ENCODE results near the gene RANBP9.
A peak's percentile ranks its signal among the peaks of the same experiment; 100 is the strongest.

RANBP9 gene

DNA sequence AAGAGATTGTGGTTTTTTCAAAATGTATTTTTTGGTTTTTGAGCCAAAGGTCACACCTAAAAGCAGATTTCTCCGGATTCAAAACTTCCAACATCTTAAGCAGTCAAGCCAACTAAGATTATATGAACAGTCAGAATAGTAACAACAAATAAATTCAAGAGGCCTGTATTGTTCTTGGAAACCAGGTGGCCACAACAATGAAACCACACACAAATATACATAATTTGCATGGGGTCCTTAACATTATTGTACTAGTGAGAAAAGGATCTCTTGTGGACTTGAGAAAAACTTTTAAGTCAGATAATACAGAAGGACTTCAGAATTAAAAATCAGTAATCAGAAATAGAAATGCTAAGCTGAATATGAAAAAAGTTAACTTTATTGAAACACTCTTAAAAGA, 55.9 kb downstream of the RANBP9 start:
- DNase-seq (ENCODE audit: low read depth in 3 of 3, low spot score in 1 of 3) = no peak

DNA sequence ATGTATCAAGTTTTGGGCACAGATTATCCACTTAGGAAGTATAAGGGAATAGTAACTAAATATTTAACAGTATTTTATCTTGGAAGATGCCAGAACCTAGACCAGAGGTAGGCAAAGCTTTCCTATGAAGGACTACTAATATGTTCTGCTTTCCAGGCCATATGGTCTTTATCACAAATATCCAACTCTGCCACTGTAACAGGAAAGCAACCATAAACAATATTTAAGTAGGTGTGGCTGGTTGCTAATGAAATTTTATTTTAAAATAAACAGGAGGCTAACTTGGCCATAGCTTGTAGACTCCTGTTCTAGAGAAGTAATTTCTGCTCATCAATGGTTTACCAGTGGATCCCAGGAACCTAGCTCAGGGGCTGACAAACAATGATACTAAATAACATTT, 57.1 kb downstream of the RANBP9 start:
- no peak for DNase-seq (ENCODE audit: low read depth in 3 of 3, low spot score in 1 of 3)

DNA sequence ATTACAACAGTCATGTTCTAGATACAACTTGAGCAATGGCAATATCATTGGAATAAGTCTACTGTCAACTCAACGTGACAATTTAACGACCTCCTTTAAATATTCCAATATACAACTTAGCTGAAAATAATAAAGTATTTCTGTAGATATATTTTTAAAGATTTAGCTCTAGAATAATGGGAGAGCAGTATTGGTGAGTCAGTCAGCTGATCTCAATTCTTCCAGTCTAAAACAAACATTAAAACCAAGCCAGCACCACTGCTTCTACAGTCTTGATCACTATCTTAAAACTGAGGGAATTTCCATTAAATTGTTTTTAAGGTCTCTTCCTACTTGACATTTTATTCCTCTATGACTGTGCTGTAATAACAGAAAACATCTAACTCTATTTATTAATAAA, 58.3 kb downstream of the RANBP9 start:
- no peak for DNase-seq (ENCODE audit: low read depth in 3 of 3, low spot score in 1 of 3)

DNA sequence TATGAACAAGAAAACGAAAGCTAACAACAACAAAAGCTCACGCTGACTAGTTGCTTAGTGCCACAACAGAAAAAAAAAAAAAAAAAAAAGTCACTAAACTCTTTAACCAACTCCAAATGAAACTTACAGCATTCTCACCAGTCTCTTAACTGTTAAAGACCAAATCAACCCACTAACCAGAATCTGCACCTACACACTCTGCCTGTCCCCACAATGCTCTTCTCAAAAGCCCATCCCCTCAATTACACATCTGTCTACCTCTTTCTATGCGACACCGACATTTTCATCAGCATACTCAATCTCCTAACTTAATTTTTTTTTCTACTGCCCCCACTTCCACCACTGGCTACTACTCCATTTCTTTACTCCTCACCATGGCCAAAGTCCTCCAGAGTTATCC, 62.2 kb downstream of the RANBP9 start:
- DNase-seq (ENCODE audit: low read depth in 3 of 3, low spot score in 1 of 3) = no peak

DNA sequence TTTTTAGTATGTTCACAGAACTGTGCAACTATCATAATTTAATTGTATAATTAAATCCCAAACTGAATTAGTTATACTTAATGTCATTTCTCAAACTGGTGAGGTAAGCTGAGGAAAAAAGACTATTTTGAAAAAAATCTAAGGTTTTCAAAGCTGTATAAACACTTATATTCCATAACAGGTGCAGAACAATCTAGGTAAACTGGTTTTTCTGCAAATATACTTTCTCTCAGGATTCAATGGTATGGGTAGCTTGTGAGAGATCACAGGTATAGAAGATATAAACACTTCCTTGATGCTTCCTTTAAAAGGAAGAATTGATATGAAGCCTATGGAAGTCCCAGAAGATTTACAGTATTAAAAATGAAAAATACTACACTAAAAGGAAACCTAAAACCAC, 62.8 kb downstream of the RANBP9 start:
- no peak for DNase-seq (ENCODE audit: low read depth in 3 of 3, low spot score in 1 of 3)

DNA sequence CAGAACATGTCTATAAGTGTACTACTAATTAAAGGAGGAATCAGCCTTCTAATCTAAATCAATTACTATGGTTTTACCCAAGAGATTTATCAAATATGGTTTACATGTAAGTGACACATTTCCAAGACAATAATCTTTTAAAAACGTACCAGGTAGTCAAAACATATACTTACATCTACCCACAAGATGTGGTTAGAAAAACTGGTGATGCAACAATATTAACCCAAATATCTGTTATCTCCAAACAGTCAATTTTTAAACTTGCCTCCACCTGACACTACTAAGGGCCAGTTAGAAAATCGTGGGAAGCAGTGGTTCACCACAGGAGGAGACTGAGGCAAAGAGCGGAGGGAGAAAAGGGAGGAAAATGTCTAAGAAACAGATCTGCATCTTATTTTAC, 68.5 kb downstream of the RANBP9 start:
- DNase-seq (ENCODE audit: low read depth in 3 of 3, low spot score in 1 of 3) = no peak

DNA sequence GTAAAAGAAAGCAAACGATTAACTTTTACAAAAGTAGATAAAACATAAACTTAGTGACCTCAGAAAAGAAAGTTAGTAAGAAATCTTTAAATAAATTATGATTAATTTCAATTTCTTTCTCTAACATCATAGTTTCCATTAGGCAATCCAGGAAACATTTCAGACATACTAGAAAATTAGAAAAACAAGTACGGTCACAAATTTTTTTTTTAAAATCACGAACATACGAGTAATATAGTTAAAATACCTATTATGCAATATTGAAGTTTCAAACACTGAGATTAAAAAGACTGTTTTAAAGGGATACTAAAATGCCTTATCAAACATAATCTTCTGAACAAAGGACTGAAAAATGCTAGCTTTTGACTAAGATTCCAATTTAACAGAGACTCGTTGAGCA, 70.3 kb downstream of the RANBP9 start:
- DNase-seq (ENCODE audit: low read depth in 3 of 3, low spot score in 1 of 3) = no peak

DNA sequence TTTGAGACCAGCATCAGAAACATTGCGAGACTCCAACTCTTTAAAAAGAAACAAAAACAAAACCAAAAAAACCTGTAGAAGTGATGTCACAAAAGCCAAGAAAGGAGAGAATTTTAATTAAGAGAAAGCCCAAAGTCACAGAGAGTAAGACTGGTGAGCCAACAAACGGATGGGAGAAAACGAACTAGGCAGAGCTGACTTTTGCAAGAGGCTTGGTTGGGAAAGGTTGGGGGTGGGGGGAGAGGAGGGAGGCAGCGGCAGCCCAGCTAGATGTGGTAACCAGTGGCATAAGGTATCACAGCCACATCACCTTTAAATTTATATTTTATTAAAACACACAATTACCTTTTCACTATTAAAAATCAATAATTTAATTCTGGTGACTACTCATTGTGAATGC, 73.0 kb downstream of the RANBP9 start:
- DNase-seq (ENCODE audit: low read depth in 3 of 3, low spot score in 1 of 3) = no peak

DNA sequence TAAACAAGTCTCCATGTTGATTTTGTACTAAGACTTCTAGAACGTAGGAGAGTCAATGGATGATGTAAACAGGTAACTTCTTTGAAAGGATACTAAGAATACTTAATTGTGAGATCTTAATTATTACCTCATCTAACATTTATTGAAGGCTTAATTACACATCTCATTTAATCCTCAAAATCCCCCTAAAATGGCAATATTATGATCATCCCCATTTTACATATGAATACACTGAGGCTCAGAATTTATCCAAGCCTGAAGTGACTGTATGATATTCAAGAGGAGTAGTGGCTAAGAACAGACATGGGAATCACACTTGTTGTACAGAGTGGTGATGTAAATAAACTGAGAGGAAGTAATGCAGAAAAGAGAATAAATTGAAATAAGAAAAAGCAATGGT, 73.6 kb downstream of the RANBP9 start:
- no peak for DNase-seq (ENCODE audit: low read depth in 3 of 3, low spot score in 1 of 3)

DNA sequence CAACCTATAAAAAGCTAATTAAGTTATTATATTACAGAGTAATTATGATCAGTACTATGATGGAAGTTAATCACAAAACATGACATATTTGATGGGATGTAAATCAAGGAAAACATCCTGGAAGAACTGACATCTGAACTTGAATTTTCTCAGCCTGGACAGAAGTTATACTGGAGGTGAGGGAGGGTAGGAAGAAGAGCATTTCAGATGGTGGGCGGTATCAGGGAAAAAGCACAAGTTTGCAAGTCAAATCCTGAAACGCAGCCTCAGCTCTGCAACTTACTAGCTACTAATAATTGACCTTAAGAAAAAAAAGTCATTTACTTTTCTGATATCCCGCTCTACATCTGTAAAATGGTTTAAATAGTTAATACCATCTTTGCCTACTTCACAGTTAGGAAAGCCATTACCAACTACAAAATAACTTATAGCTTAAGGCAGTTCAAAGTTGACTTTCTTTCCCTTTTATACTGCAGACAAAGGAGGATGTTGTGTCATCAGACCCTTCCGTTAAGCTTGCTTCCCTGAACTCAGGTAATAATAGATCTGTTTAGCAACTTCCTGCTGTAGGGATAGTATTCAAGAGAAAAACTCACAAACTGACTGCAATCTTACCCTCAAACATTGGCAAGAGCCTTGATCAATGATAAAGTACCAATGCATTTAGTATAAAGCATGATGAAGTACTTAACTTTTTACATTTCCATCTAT, 75.5 kb downstream of the RANBP9 start:
- DNase-seq (ENCODE audit: low read depth in 3 of 3, low spot score in 1 of 3) = no peak

DNA sequence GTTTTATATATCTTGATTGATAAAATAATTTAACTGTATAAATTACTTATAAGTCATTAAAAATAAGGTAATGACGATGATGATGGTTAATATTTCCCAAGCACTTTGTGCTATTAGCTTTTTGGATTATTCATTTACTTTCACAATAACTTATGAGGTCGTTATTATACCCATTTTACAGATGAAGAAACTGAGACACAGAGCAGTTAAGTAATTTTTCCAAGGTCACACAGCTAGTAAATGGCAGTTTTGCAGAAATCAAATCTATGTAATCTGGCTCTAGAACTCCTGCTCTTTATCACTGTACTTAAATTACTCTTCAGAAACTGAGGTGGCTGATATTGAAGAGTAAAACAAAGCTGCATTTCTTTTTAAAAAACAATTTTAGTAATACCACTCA, 78.3 kb downstream of the RANBP9 start:
- DNase-seq (ENCODE audit: low read depth in 3 of 3, low spot score in 1 of 3) = no peak

DNA sequence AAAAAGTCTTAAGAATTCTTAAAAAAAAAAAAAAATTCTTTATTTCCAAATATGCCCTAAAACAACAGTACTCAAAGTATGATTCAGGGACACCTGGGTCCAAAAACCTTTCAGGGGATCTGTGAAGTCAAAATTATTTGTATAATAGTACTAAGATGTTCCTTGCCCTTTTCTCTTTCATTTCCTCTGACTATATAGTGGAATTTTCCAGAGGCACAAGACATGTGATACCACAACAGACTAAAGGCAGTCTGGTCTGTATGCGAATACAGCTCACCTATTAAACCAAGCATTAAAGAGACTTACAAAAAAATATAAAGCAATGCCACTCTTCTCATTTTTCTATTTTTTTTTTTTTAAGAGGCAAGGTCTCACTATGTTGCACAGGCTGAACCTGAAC, 81.1 kb downstream of the RANBP9 start:
- DNase-seq (ENCODE audit: low read depth in 3 of 3, low spot score in 1 of 3) = no peak

DNA sequence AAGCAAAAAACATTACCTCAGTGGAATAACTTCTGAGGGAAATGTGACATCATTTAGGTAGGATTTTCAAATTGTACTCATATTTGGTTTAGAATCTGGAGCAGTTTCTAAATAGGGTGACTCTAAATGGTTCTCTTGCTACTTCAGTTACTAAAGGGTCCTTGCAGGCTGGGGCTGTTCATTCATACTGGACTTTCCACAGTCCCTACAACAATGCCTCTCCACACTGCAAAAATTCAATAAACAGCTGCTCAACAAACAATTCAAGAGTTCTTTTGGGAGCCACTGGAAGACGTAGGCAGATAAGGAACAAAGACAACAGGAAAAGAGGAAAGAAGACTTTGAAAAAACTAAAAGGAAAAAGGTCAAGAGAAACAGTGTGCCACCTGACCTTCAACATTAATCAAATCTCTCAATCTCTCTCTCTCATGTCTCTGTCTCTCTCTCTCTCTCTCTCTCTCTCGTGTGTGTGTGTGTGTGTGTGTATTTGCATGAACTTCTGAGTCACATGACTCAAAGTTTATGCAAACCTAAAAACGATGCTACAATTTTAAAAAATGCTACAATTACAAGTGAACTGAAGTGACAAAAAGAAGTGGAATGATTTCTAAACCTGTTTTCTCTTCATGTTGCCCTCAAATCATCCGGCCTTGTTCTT, 82.0 kb downstream of the RANBP9 start:
- no peak for DNase-seq (ENCODE audit: low read depth in 3 of 3, low spot score in 1 of 3)

DNA sequence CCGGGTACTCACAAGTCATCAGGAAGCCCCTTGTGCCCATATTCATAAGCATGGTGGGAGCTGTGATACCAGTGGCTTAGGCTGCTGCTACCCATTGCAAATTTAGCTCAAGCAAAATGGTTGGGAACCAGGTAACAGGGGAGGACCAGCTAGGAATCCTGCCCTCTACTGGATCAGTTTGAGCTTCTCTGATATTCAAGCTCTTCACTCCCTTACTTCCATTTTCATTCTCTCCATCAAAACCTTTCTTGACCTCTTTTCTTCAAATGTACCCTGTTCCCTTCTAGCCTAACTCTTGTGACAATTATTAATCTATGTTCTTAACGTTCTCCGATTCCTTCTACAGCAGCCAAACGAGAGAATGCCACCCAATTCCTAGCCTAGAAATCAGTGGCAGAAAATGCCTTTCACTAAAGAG, 86.8 kb downstream of the RANBP9 start:
- DNase-seq (ENCODE audit: low read depth in 3 of 3, low spot score in 1 of 3) = no peak

DNA sequence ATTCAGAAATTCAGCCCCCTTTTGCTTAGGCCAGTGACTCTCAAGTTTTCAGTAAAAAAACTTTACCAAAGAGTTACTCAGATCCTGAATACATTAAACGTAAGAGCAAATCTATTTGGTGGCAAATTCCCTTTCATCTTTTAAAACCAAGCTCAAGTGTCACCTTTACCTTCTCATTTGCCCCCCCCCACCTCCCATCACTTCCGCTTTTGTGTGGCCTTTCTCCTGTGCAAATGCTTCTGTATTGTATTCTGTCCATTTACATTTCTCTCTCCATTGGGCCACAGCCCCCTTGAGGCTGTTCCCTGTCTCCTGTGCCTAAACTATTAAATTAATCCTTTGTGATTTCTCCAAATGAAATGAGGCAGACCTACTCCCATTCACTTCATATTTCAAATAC, 94.6 kb downstream of the RANBP9 start:
- no peak for DNase-seq (ENCODE audit: low read depth in 3 of 3, low spot score in 1 of 3)

DNA sequence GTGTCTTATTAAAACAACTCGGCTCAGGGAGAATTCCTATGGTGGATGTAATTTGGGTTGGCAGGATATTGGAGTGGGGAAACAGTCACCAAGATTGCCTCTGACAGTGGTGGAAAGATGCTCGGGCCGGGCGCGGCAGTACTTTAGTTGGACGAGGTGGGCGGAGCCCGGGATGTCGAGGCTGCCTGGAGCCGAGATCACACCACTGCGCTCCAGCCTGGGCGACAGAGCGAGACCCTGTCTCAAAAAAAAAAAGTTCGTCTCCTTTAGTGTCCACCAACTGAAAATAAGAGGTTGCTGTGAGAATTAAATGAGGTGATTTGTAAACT, 95.9 kb downstream of the RANBP9 start:
- DNase-seq (ENCODE audit: low read depth in 3 of 3, low spot score in 1 of 3) = peak in 2 of 3 donors; percentile 9 to 33

DNA sequence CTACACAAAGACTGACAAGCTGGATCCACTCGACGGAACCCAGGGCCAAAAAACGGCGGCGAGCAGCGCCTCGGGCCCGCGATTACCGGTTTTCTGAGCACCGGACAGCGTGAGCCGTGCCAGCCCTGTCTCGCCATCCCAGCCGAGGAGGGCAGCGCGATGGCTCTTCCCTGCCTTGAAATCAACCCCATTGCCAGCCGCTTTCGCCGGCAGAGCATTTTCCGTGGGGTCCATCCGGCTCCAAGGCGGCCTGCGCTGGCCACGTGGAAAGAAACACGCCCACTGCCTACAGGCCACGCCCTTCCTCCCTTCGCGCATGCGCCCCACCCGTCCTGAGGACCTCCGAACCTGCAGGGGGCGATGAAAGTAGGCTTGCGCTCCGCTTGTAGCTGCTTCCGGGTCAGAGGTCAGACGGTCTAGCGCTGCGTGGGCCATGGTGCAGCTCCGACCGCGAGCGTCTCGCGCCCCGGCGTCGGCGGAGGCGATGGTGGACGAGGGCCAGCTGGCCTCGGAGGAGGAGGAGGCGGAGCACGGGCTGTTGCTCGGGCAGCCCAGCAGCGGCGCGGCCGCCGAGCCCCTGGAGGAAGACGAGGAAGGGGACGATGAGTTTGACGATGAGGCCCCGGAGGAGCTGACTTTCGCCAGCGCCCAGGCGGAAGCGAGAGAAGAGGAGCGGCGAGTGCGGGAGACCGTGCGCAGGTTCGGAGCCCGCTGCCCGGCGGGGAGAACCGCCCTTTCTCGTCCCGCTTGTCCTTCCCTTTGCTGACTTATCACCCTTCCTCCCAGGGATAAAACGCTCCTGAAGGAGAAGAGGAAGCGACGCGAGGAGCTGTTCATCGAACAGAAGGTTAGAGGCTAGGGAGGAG, 96.5 kb downstream of the RANBP9 start, which contains the start of gene NOL7:
NOL7 (plus strand) TSS at position 410 of the 866 bp plus-strand sequence; CDS start at position 434, 24 bp downstream.
- peak; percentile 93 to 99 (median 98) for DNase-seq (ENCODE audit: low read depth in 3 of 3, low spot score in 1 of 3)

DNA sequence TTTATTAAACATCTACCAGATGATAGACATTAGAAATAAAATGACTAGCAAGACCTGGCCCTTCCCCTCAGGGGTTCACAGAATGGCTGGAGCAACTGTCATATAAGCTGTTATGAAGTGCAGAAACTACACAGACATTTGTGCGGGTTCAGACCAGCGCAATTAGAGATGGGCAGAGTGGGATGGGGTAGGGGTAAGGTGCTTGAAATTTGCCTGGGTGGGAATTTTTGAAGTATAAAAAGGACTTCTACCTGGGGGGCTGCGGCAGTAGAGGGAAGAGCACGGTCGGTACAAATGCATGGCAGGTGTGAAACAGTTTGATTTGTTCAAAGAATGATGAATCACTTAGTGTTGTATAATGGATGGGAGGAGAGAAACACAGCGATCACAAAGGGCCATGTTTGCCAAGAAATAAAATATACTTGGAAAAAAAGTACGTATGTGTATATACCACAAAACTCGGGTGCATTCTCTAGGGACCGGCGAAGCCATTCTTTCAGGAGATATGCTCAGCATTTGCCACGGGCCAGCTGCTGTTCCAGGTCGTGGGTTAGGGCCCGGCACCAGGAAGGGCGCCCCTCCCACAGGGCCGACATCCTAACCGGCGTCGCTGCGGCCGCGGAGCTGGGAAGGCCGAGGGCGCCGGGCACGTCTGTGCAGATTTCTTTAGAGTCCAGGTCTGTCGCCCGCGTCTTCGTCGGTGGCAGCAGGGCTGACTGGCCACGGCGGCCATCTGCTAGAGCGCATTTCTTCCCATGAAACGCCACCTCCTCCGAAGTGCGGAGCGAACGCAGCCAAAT, 97.3 kb downstream of the RANBP9 start:
- DNase-seq (ENCODE audit: low read depth in 3 of 3, low spot score in 1 of 3) = no peak

DNA sequence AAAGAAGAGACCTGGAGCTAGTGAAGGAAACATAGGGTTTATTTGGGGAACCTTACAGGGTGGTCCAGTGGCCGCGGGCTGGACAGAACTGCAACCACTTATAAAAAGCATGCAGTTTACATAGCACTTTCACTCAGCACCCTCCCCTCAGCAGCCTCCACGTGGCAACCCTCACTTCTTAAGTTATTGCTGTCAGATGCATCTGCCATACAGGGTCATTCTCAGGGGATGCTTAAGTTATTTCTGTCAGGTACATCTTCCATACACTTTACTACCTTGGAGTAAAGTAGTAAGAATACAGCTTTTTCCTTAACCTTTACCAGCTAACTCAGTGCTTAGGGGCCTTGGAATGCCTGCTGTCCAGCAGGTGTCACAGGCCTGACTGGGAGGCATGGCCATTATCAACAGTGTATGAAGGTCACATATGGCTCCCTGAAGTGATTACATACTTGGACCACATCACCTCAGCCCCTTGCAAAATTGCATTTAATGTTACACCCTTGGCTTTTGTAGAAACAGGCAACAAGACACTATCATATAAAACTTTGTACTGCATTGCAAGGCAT, 98.5 kb downstream of the RANBP9 start:
- no peak for DNase-seq (ENCODE audit: low read depth in 3 of 3, low spot score in 1 of 3)

DNA sequence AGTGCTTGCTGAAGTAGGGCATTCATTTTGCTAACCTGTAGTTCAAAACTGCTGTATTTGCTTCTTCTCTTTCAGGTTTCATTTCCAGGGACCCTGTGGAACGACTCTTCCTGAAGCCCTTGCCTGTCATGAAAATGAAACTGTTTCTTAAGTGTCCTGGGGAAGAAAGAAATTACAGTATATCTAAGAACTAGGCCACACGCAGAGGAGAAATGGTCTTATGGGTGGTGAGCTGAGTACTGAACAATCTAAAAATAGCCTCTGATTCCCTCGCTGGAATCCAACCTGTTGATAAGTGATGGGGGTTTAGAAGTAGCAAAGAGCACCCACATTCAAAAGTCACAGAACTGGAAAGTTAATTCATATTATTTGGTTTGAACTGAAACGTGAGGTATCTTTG, 99.9 kb downstream of the RANBP9 start:
- no peak for DNase-seq (ENCODE audit: low read depth in 3 of 3, low spot score in 1 of 3)

DNA sequence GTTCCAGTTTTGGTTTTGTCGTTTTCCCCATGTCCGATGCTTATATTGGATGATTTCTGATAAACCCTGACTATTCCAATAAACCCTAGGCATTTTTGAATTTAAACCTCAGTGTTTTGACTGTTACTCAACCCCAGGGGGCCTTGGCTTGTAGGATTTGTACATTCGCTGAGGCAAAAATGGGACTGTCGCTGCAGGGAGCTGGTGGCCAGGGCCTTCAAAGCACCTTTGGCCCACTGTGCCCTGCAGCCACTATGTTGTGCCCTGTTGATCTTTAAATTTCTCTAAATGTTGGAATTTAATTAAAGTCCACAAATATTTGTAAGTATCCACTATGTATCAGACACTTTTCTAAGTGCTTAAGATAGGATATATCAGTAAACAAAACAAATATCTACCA, 106.0 kb downstream of the RANBP9 start:
- DNase-seq (ENCODE audit: low read depth in 3 of 3, low spot score in 1 of 3) = no peak

All from stimulated activated CD4-positive, alpha-beta T cell treated with anti-CD3 and anti-CD28 coated beads, TNF-alpha, amount 100 ng/mL, for 1 hour (primary cell).